GM12878 (cell line): ENCODE data around the gene MACF1. TPM values are rescaled to one million over a fixed set of nuclear protein-coding genes. Genes with fewer than 3 reads are reported as not detected.

Experiments used
- ATAC-seq: fragments of 200-7000 bp; cut with Tn5 transposase; 3 replicates; pipeline ENCODE4 v1.9.1; 2020; ENCODE audit warnings: mild to moderate bottlenecking, moderate library complexity
- BruUV-seq: library from RNA; stranded (reverse); fragments of 400-500 nt; replicated peaks from 2 replicates; lab custom pipeline; 2021; lab: Mats Ljungman, UMichigan
- CTCF ChIA-PET: fragments of 300-600 bp; sonication (Branson Sonifier 250); formaldehyde crosslinking; extraction: SDS; loops from one replicate; lab custom pipeline; 2021; ENCODE audit warnings: inconsistent platforms; lab: Yijun Ruan, JAX
- POLR2A ChIA-PET: fragments of 350-600 bp; formaldehyde crosslinking; extraction: SDS; loops from one replicate; lab custom pipeline; 2021; ENCODE audit warnings: inconsistent platforms; lab: Charles Lee
- RAD21 ChIA-PET: fragments of 300-600 bp; sonication (Branson Sonifier 250); formaldehyde crosslinking; loops from one replicate; lab custom pipeline; 2023; ENCODE audit warnings: antibody characterized with exemption; ENCODE audit not compliant: unreplicated experiment; lab: Charles Lee
- SMC1A ChIA-PET: fragments of 300-600 bp; sonication (Branson Sonifier 250); formaldehyde crosslinking; loops from one replicate; lab custom pipeline; 2023; ENCODE audit not compliant: unreplicated experiment, uncharacterized antibody; lab: Charles Lee
- DNase-seq: peaks from one replicate; pipeline ENCODE4 v3.0.0-alpha.2; 2011; ENCODE audit warnings: low read depth, low spot score
- FAIRE-seq: peaks from 3 replicates; lab custom pipeline; 2011; peaks lifted over from hg19 to GRCh38; lab: Jason Lieb, UNC
- H2AFZ ChIP-seq: 2 replicates; pipeline ENCODE4 v1.6.0; 2011; ENCODE audit warnings: low read depth, low read length, control low read depth; ENCODE audit not compliant: control insufficient read depth
- H3K27ac ChIP-seq: 2 replicates; pipeline ENCODE4 v1.5.1; 2011; ENCODE audit warnings: control low read depth; ENCODE audit not compliant: control insufficient read depth, insufficient read depth
- H3K27me3 ChIP-seq, 2 experiments: replicated peaks in 1 of 2; 2 replicates each; pipeline versions ENCODE4 v1.6.0 to v1.6.1; 2011; ENCODE audit warnings: low read length in 1 of 2; ENCODE audit not compliant: control insufficient read depth in 2 of 2, insufficient read depth in 2 of 2
- H3K36me3 ChIP-seq, 2 experiments: 2 replicates each; pipeline ENCODE4 v1.5.1; 2011; ENCODE audit warnings: low read length in 1 of 2; ENCODE audit not compliant: control insufficient read depth in 2 of 2, insufficient read depth in 2 of 2
- H3K4me1 ChIP-seq: 2 replicates; pipeline ENCODE4 v1.6.1; 2011; ENCODE audit warnings: mild to moderate bottlenecking, low read length, moderate library complexity, mixed read lengths; ENCODE audit not compliant: control insufficient read depth, insufficient read depth
- H3K4me2 ChIP-seq: 2 replicates; pipeline ENCODE4 v1.6.0; 2011; ENCODE audit warnings: control low read depth; ENCODE audit not compliant: control insufficient read depth, insufficient read depth
- H3K4me3 ChIP-seq: fragments of 200-600 bp; sonication (generic); 2 replicates; pipeline ENCODE4 v1.5.1; 2016
- H3K79me2 ChIP-seq: 2 replicates; pipeline ENCODE4 v1.6.0; 2011; ENCODE audit warnings: low read length; ENCODE audit not compliant: control insufficient read depth, insufficient read depth
- H3K9ac ChIP-seq: 2 replicates; pipeline ENCODE4 v1.8.0; 2011; ENCODE audit warnings: low read length, control low read depth, mixed read lengths; ENCODE audit not compliant: control insufficient read depth, insufficient read depth
- H3K9me3 ChIP-seq: replicated peaks from 3 replicates; pipeline ENCODE4 v1.5.1; 2011; ENCODE audit warnings: mild to moderate bottlenecking, low read length; ENCODE audit not compliant: control insufficient read depth, insufficient read depth
- H4K20me1 ChIP-seq: 2 replicates; pipeline ENCODE4 v1.6.0; 2011; ENCODE audit not compliant: control insufficient read depth, insufficient read depth
- CREM ChIP-seq: IDR thresholded peaks from 2 replicates; pipeline ENCODE4 v1.6.1; 2014; ENCODE audit warnings: antibody characterized with exemption, low read depth
- IKZF1 ChIP-seq: fragments of 450-650 bp; conservative IDR thresholded peaks from 2 replicates; pipeline ENCODE4 v1.6.1; 2017; ENCODE audit warnings: antibody characterized with exemption, mild to moderate bottlenecking
- NRF1 ChIP-seq: conservative IDR thresholded peaks from 2 replicates; pipeline ENCODE4 v1.6.1; 2011; ENCODE audit warnings: mild to moderate bottlenecking, low read depth, low read length, improper control_type of control experiment
- PAX5 ChIP-seq: IDR thresholded peaks from 2 replicates; pipeline ENCODE4 v1.6.1; 2011; ENCODE audit warnings: low read depth, low read length, borderline replicate concordance
- SMARCA5 ChIP-seq: fragments of 450-650 bp; IDR thresholded peaks from 2 replicates; pipeline ENCODE4 v1.6.1; 2017; ENCODE audit warnings: mild to moderate bottlenecking
- TCF7 ChIP-seq: IDR thresholded peaks from 2 replicates; pipeline ENCODE4 v1.6.1; 2014; ENCODE audit warnings: antibody characterized with exemption, borderline replicate concordance
- ZNF24 ChIP-seq: fragments of 450-650 bp; IDR thresholded peaks from 2 replicates; pipeline ENCODE4 v1.6.1; 2017; ENCODE audit warnings: antibody characterized with exemption, mild to moderate bottlenecking
- WGBS: methylation state at CpG from one replicate; pipeline ENCODE4 v1.1.6; 2016; ENCODE audit warnings: low lambda C conversion rate; ENCODE audit not compliant: insufficient replicate concordance, insufficient coverage; ENCODE audit errors: missing lambda C conversion rate; 5-methylcytosine and 5-hydroxymethylcytosine counted together
- in situ Hi-C: fragments of 300-500 bp; cut with MboI; formaldehyde crosslinking; loops from 9 replicates; pipeline ENCODE4 v1.14.3; 2018; ENCODE audit warnings: mixed read lengths
- intact Hi-C: fragments of 100-400 bp; cut with micrococcal nuclease; formaldehyde crosslinking; loops from one replicate; pipeline ENCODE4 v1.14.2; 2022; ENCODE audit not compliant: unreplicated experiment
- polyA plus RNA-seq, 11 experiments: library from polyadenylated mRNA; depleted of rRNA in 4 of 11; unstranded in 6 of 11; stranded (reverse) in 5 of 11; fragments of >200 nt; fragmentation: Nextera tagmentation in 4 of 11; fragmentation: Illumina TruSeq in 1 of 11; extraction: Ambion mirVana in 4 of 11; extraction: Trizol in 1 of 11; gene quantifications; 1 replicate in 1 of 11; 2 replicates in 10 of 11; pipeline versions ENCODE4 v1.2.1 to v1.2.3, GENCODE V29; 2011 to 2016; ENCODE audit warnings: inconsistent platforms in 2 of 11, missing spikeins in 2 of 11, low read depth in 1 of 11
- total RNA-seq, 4 experiments: library from RNA; depleted of rRNA in 3 of 4; stranded (reverse); fragments of >200 nt in 3 of 4; fragmentation: Illumina TruSeq in 1 of 4; extraction: Trizol in 1 of 4; gene quantifications; 2 replicates each; pipeline versions ENCODE4 v1.2.1 to v1.2.3, GENCODE V29; 2013 to 2021
- TF ChIP-seq, protein P1 (sequence below), 3 experiments: IDR thresholded peaks in 2 of 3; conservative IDR thresholded peaks in 1 of 3; 2 replicates each; pipeline ENCODE4 v1.5.1; 2011; ENCODE audit warnings: low read depth in 3 of 3, low read length in 3 of 3, mild to moderate bottlenecking in 3 of 3, control low read depth in 2 of 3, moderate library complexity in 2 of 3, inconsistent platforms in 1 of 3, mixed read lengths in 1 of 3; ENCODE audit not compliant: control insufficient read depth in 2 of 3, insufficient read depth in 1 of 3; ENCODE audit errors: extremely low read depth in 1 of 3

MACF1 gene
- total and polyA plus RNA-seq, 10 of the 15 experiments (the other 5 are each of a cell fraction or from before 2014, with no cell fraction given) = 15.5 to 201 (median 76.9) TPM

- H3K9me3 ChIP-seq = no peaks in the 10 kb centered on the region
- H3K36me3 ChIP-seq = peaks cover 12 to 32% of the 10 kb centered on the region in 2 experiments
- no peaks in the 10 kb centered on the region for H3K79me2 ChIP-seq
- POLR2A ChIA-PET = no interaction called here
- H3K4me2 ChIP-seq = no peak overlapping the region
- TF ChIP-seq CREM (no peak), ZNF24 (no peak), SMARCA5 (no peak), IKZF1 (no peak)
- 48% methylated on average over 2 of the region's 2 CpGs for WGBS
- H3K4me3 ChIP-seq = no peak overlapping the region
- SMC1A ChIA-PET = no interaction called here
- H3K9ac ChIP-seq = no peak overlapping the region
- no TSS peak for BruUV-seq
- H3K4me1 ChIP-seq = no peaks in the 10 kb centered on the region
- H2AFZ ChIP-seq = no peak overlapping the region
- intact Hi-C loops (no loop called here), in situ Hi-C loops (no loop called here)
- RAD21 ChIA-PET = no interaction called here
- no peaks in the 10 kb centered on the region for H4K20me1 ChIP-seq
- peak overlapping the region; percentile 46; the same call in 1 of the 2 replicates for H3K27ac ChIP-seq
- H3K27me3 ChIP-seq = no peaks in the 10 kb centered on the region
- DNase-seq (no peak), FAIRE-seq (no peak), ATAC-seq (no peak)
- CTCF ChIA-PET = interaction anchor here (1.0 to 1.5 kb wide), 3 partner anchors 26 to 248 kb away, joined by 3 read pairs; no protein-coding TSS in a partner anchor
Measured at GRCh38 chr1:39346872-39347271, 142.4 kb downstream of the MACF1 start.

GRCh38 chr1:39348278-39348677, 143.8 kb downstream of the MACF1 start:
- RAD21 ChIA-PET = no interaction called here
- in situ Hi-C loops = no loop called here
- Histone ChIP-seq H3K9me3 (no peaks in the 10 kb centered on the region), H3K27ac (no peak overlapping the region), H2AFZ (no peak overlapping the region), H3K4me2 (no peak overlapping the region), H3K79me2 (no peaks in the 10 kb centered on the region), H3K27me3 (no peaks in the 10 kb centered on the region), H4K20me1 (no peaks in the 10 kb centered on the region), H3K9ac (no peak overlapping the region), H3K4me1 (no peaks in the 10 kb centered on the region), H3K36me3 (peaks cover 16 to 31% of the 10 kb centered on the region in 2 experiments), H3K4me3 (no peak overlapping the region)
- FAIRE-seq (no peak), ATAC-seq (no peak), DNase-seq (no peak)
- SMC1A ChIA-PET = interaction anchor here (1.1 to 1.6 kb wide), 5 partner anchors 14 to 157 kb away, joined by 3 to 4 read pairs (median 4); no protein-coding TSS in a partner anchor
- CTCF ChIA-PET = interaction anchor here (1.1 to 1.5 kb wide), 3 partner anchors 44 to 124 kb away, joined by 3 read pairs; no protein-coding TSS in a partner anchor
- WGBS = 100% methylated on average over 1 of the region's 1 CpG
- BruUV-seq = no TSS peak
- intact Hi-C loops = no loop called here
- TF ChIP-seq PAX5 (no peak), NRF1 (no peak), TCF7 (no peak)
- TF ChIP-seq, protein P1, sequence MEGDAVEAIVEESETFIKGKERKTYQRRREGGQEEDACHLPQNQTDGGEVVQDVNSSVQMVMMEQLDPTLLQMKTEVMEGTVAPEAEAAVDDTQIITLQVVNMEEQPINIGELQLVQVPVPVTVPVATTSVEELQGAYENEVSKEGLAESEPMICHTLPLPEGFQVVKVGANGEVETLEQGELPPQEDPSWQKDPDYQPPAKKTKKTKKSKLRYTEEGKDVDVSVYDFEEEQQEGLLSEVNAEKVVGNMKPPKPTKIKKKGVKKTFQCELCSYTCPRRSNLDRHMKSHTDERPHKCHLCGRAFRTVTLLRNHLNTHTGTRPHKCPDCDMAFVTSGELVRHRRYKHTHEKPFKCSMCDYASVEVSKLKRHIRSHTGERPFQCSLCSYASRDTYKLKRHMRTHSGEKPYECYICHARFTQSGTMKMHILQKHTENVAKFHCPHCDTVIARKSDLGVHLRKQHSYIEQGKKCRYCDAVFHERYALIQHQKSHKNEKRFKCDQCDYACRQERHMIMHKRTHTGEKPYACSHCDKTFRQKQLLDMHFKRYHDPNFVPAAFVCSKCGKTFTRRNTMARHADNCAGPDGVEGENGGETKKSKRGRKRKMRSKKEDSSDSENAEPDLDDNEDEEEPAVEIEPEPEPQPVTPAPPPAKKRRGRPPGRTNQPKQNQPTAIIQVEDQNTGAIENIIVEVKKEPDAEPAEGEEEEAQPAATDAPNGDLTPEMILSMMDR (IDR thresholded peaks at IDR 0.05 in 2 of 3, conservative IDR thresholded peaks at IDR 0.05 in 1 of 3; ENCODE audit: control insufficient read depth in 2 of 3, extremely low read depth in 1 of 3, insufficient read depth in 1 of 3, low read depth in 3 of 3, low read length in 3 of 3) = no peak
- POLR2A ChIA-PET = no interaction called here
